ENCODE results near the gene IGSF3.

IGSF3 gene

GRCh38 chr1:116686175-116686574 lies 18.6 kb upstream of the IGSF3 start:
- no peak for DNase-seq

GRCh38 chr1:116684575-116684974 lies 17.0 kb upstream of the IGSF3 start:
- no peak for DNase-seq

- no peak for DNase-seq
These were observed 15.2 kb upstream of the IGSF3 start for GRCh38 chr1:116682641-116683221.

GRCh38 chr1:116681343-116681899 lies 13.9 kb upstream of the IGSF3 start:
- DNase-seq = no peak

- DNase-seq = no peak
These were observed 13.2 kb upstream of the IGSF3 start for GRCh38 chr1:116680752-116681151.

GRCh38 chr1:116679828-116680628 lies 12.5 kb upstream of the IGSF3 start:
- DNase-seq = no peak

GRCh38 chr1:116679091-116679827 lies 11.7 kb upstream of the IGSF3 start:
- no peak for DNase-seq

GRCh38 chr1:116678732-116679090 lies 11.2 kb upstream of the IGSF3 start:
- DNase-seq = no peak

GRCh38 chr1:116677474-116678062 lies 10.0 kb upstream of the IGSF3 start:
- no peak for DNase-seq

GRCh38 chr1:116676291-116676690 lies 8.8 kb upstream of the IGSF3 start:
- DNase-seq = no peak

GRCh38 chr1:116674751-116675150 lies 7.2 kb upstream of the IGSF3 start:
- no peak for DNase-seq

- DNase-seq = no peak
These were observed 6.5 kb upstream of the IGSF3 start for GRCh38 chr1:116674011-116674531.

GRCh38 chr1:116671912-116672311 lies 4.4 kb upstream of the IGSF3 start:
- no peak for DNase-seq

- DNase-seq = no peak
These were observed 3.7 kb upstream of the IGSF3 start for GRCh38 chr1:116671072-116671760.

GRCh38 chr1:116668277-116668676 lies 744 bp upstream of the IGSF3 start:
- DNase-seq = no peak

GRCh38 chr1:116667078-116667574 lies 407 bp downstream of the IGSF3 start:
- DNase-seq = no peak

- no peak for DNase-seq
These were observed 1.1 kb downstream of the IGSF3 start for GRCh38 chr1:116666187-116667077.

- no peak for DNase-seq
These were observed 2.6 kb downstream of the IGSF3 start for GRCh38 chr1:116664978-116665371.

- no peak for DNase-seq
These were observed 3.1 kb downstream of the IGSF3 start for GRCh38 chr1:116664366-116664977.

GRCh38 chr1:116663821-116664220 lies 3.7 kb downstream of the IGSF3 start:
- DNase-seq = no peak

- DNase-seq = no peak
These were observed 5.9 kb downstream of the IGSF3 start for GRCh38 chr1:116661633-116662032.
